Measurements from ENCODE around the gene MAP1A. TPM values are rescaled to one million over a fixed set of nuclear protein-coding genes. Genes with fewer than 3 reads are reported as not detected.
"Not testable (repeated sequence)": the region's sequence is repeated elsewhere in the genome, so short reads cannot be mapped to it uniquely, and the experiment has no call there.

The MAP1A gene
- total RNA-seq, 6 experiments from 2014 or later, result 0.09 to 0.56 (median 0.24) TPM

GRCh38 chr15:43550527-43551363 lies 33.3 kb downstream of the MAP1A start:
- H3K27me3 ChIP-seq, result no peaks in the 10 kb centered on the region
- WGBS (ENCODE audit: insufficient coverage, low coverage, low lambda C conversion rate, missing lambda C conversion rate), result 76% methylated on average over 9 of the region's 10 CpGs
- no peak for TF ChIP-seq POLR2A (IDR thresholded peaks at IDR 0.05)
- TF ChIP-seq, protein P1, sequence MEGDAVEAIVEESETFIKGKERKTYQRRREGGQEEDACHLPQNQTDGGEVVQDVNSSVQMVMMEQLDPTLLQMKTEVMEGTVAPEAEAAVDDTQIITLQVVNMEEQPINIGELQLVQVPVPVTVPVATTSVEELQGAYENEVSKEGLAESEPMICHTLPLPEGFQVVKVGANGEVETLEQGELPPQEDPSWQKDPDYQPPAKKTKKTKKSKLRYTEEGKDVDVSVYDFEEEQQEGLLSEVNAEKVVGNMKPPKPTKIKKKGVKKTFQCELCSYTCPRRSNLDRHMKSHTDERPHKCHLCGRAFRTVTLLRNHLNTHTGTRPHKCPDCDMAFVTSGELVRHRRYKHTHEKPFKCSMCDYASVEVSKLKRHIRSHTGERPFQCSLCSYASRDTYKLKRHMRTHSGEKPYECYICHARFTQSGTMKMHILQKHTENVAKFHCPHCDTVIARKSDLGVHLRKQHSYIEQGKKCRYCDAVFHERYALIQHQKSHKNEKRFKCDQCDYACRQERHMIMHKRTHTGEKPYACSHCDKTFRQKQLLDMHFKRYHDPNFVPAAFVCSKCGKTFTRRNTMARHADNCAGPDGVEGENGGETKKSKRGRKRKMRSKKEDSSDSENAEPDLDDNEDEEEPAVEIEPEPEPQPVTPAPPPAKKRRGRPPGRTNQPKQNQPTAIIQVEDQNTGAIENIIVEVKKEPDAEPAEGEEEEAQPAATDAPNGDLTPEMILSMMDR (IDR thresholded peaks at IDR 0.05), result no peak
- H3K4me3 ChIP-seq, result no peak overlapping the region
- H3K27ac ChIP-seq, result no peak overlapping the region
- DNase-seq, result no peak
- no peak for ATAC-seq
- no peaks in the 10 kb centered on the region for H3K9me3 ChIP-seq
- H3K4me1 ChIP-seq, result no peaks in the 10 kb centered on the region
- intact Hi-C loops (cut with DNase I), result no loop called here
- H3K36me3 ChIP-seq, result no peaks in the 10 kb centered on the region

GRCh38 chr15:43552256-43552655 lies 34.8 kb downstream of the MAP1A start:
- DNase-seq (no peak), ATAC-seq (no peak)
- H3K4me3 ChIP-seq, result no peak overlapping the region
- no peaks in the 10 kb centered on the region for H3K36me3 ChIP-seq
- H3K27ac ChIP-seq, result no peak overlapping the region
- 94% methylated on average over 4 of the region's 4 CpGs for WGBS (ENCODE audit: insufficient coverage, low coverage, low lambda C conversion rate, missing lambda C conversion rate)
- H3K9me3 ChIP-seq, result no peaks in the 10 kb centered on the region
- no peaks in the 10 kb centered on the region for H3K27me3 ChIP-seq
- H3K4me1 ChIP-seq, result no peaks in the 10 kb centered on the region
- intact Hi-C loops (cut with DNase I), result no loop called here
- TF ChIP-seq, protein P1 (IDR thresholded peaks at IDR 0.05), result no peak
- no peak for TF ChIP-seq POLR2A (IDR thresholded peaks at IDR 0.05)

DNA sequence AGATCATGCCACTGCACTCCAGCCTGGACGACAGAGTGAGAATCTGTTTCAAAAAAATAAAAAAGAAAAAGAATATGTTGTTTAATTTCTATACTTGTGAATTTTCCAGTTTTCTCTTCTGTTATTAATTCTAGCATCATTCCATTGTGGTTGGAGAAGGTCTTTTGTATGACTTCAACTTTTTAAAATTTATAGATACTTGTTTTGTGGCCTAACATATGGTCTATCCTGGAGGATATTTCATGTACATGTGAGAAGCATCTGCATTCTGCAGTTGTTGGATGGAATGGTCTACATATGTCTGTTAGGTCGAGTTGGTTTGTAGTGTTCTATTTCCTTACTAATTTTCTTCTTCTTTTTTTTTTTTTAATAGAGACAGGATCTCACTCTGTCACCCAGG lies 35.6 kb downstream of the MAP1A start:
- 70% methylated on average over 2 of the region's 2 CpGs for WGBS (ENCODE audit: insufficient coverage, low coverage, low lambda C conversion rate, missing lambda C conversion rate)
- Histone ChIP-seq H3K27me3 (no peaks in the 10 kb centered on the region), H3K4me1 (no peaks in the 10 kb centered on the region), H3K27ac (no peak overlapping the region), H3K9me3 (no peaks in the 10 kb centered on the region), H3K36me3 (no peaks in the 10 kb centered on the region), H3K4me3 (no peak overlapping the region)
- no peak for DNase-seq
- intact Hi-C loops (cut with DNase I), result no loop called here
- TF ChIP-seq POLR2A (IDR thresholded peaks at IDR 0.05), result no peak
- TF ChIP-seq, protein P1 (IDR thresholded peaks at IDR 0.05), result no peak
- no peak for ATAC-seq

DNA sequence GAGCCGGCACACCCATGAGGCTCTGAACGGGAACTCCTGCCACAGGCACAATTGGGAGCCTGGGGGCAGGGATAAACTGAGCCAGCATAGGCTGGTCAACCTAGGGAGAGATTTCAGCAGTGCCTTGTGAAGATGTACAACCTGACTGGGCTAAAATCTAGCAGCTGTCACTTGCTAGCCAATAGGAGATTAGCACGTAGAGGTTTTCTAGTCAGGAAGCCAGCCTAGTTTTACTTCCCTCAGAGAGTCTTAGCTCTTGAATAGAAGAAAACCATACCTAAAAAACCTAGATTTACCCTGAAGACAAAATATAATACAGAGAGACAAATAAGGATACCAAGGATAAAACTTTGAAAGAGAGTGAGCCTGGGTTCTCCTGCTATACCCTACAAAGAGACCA lies 45.3 kb downstream of the MAP1A start:
- DNase-seq; H3K27me3 ChIP-seq; H3K9me3 ChIP-seq; intact Hi-C loops (cut with DNase I); H3K4me3 ChIP-seq; H3K4me1 ChIP-seq; H3K36me3 ChIP-seq; ATAC-seq; H3K27ac ChIP-seq: not testable (repeated sequence)
- no CpG with 5 or more reads among the region's 3 CpGs for WGBS (ENCODE audit: insufficient coverage, low coverage, low lambda C conversion rate, missing lambda C conversion rate)

DNA sequence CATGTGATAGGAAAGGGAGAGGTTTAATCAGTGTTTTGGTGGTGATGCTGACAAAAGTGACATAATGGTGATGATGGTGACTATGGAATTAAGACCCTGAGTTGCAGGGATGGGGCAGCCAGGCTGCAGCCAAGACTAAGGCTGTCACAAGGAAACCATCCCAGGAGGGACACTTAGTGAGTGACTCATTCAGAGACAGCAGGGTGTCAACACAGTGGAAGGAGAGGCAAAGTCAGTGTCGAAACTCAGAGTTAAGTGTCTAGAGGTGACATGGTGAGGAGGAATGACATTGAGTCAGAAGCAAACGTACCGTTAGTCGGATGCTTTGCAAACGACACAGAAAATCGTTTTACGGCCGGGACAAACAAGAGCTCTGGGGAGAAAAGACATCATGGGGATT lies 46.4 kb downstream of the MAP1A start:
- H3K36me3 ChIP-seq; H3K27ac ChIP-seq; intact Hi-C loops (cut with DNase I); H3K4me1 ChIP-seq; DNase-seq; H3K4me3 ChIP-seq; H3K27me3 ChIP-seq; ATAC-seq; H3K9me3 ChIP-seq: not testable (repeated sequence)
- no CpG with 5 or more reads among the region's 8 CpGs for WGBS (ENCODE audit: insufficient coverage, low coverage, low lambda C conversion rate, missing lambda C conversion rate)

GRCh38 chr15:43566615-43567014 lies 49.2 kb downstream of the MAP1A start:
- H3K27ac ChIP-seq; ATAC-seq; intact Hi-C loops (cut with DNase I); H3K9me3 ChIP-seq; H3K4me3 ChIP-seq; DNase-seq; H3K4me1 ChIP-seq; H3K36me3 ChIP-seq; H3K27me3 ChIP-seq: not testable (repeated sequence)
- no CpG with 5 or more reads among the region's 2 CpGs for WGBS (ENCODE audit: insufficient coverage, low coverage, low lambda C conversion rate, missing lambda C conversion rate)

- intact Hi-C loops (cut with DNase I); H3K27ac ChIP-seq; H3K36me3 ChIP-seq; DNase-seq; ATAC-seq; H3K9me3 ChIP-seq; H3K4me3 ChIP-seq; H3K4me1 ChIP-seq; H3K27me3 ChIP-seq: not testable (repeated sequence)
- WGBS (ENCODE audit: insufficient coverage, low coverage, low lambda C conversion rate, missing lambda C conversion rate), result no CpG with 5 or more reads among the region's 1 CpG
Measured at GRCh38 chr15:43574607-43575006, 57.2 kb downstream of the MAP1A start.
